ENCODE results near the gene DERA. TPM values are rescaled to one million over a fixed set of nuclear protein-coding genes. Genes with fewer than 3 reads are reported as not detected.
"Not testable (repeated sequence)": the region's sequence is repeated elsewhere in the genome, so short reads cannot be mapped to it uniquely, and the experiment has no call there.

The DERA gene
- total RNA-seq, 2 experiments from 2014 or later, result 28.3 to 34.0 TPM

GRCh38 chr12:15967053-15967452, 55.9 kb downstream of the DERA start:
- not testable (repeated sequence) for DNase-seq, H3K36me3 Mint-ChIP-seq

GRCh38 chr12:15971211-15971610, 60.1 kb downstream of the DERA start:
- no peak overlapping the region for H3K4me3 Mint-ChIP-seq
- H3K9me3 Mint-ChIP-seq, result no peaks in the 10 kb centered on the region
- no peak overlapping the region for H3K27ac Mint-ChIP-seq
- no peak for DNase-seq
- no peaks in the 10 kb centered on the region for H3K27me3 Mint-ChIP-seq
- peaks cover 13% of the 10 kb centered on the region for H3K36me3 Mint-ChIP-seq
- H3K4me1 Mint-ChIP-seq, result no peaks in the 10 kb centered on the region

More at GRCh38 chr12:15967053-15967452, 55.9 kb downstream of the DERA start:
- not testable (repeated sequence) for H3K27ac Mint-ChIP-seq, H3K4me1 Mint-ChIP-seq, H3K9me3 Mint-ChIP-seq, H3K27me3 Mint-ChIP-seq, H3K4me3 Mint-ChIP-seq

- H3K4me3 Mint-ChIP-seq, result no peak overlapping the region
- no peaks in the 10 kb centered on the region for H3K9me3 Mint-ChIP-seq
- no peak overlapping the region for H3K27ac Mint-ChIP-seq
- no peak for DNase-seq
- H3K27me3 Mint-ChIP-seq, result no peaks in the 10 kb centered on the region
- peaks cover 11% of the 10 kb centered on the region for H3K36me3 Mint-ChIP-seq
- no peaks in the 10 kb centered on the region for H3K4me1 Mint-ChIP-seq
Measured at GRCh38 chr12:15972894-15973293, 61.8 kb downstream of the DERA start.

GRCh38 chr12:15977999-15978951, 67.1 kb downstream of the DERA start:
- peaks cover 13% of the 10 kb centered on the region for H3K36me3 Mint-ChIP-seq
- no peaks in the 10 kb centered on the region for H3K27me3 Mint-ChIP-seq
- DNase-seq, result no peak
- no peaks in the 10 kb centered on the region for H3K9me3 Mint-ChIP-seq
- H3K27ac Mint-ChIP-seq, result no peak overlapping the region
- H3K4me1 Mint-ChIP-seq, result no peaks in the 10 kb centered on the region
- no peak overlapping the region for H3K4me3 Mint-ChIP-seq

GRCh38 chr12:15979096-15980092, 68.3 kb downstream of the DERA start:
- no peaks in the 10 kb centered on the region for H3K27me3 Mint-ChIP-seq
- H3K4me1 Mint-ChIP-seq, result no peaks in the 10 kb centered on the region
- no peak overlapping the region for H3K4me3 Mint-ChIP-seq
- H3K36me3 Mint-ChIP-seq, result peaks cover 20% of the 10 kb centered on the region
- no peaks in the 10 kb centered on the region for H3K9me3 Mint-ChIP-seq
- no peak overlapping the region for H3K27ac Mint-ChIP-seq
- no peak for DNase-seq

- Mint-ChIP-seq H3K27ac (no peak overlapping the region), H3K9me3 (peaks cover 2% of the 10 kb centered on the region), H3K27me3 (no peaks in the 10 kb centered on the region), H3K4me1 (no peaks in the 10 kb centered on the region), H3K36me3 (peaks cover 32% of the 10 kb centered on the region), H3K4me3 (no peak overlapping the region)
- no peak for DNase-seq
Measured at GRCh38 chr12:15982071-15982470, 70.9 kb downstream of the DERA start.

GRCh38 chr12:15982471-15982870, 71.3 kb downstream of the DERA start:
- Mint-ChIP-seq H3K9me3 (peaks cover 2% of the 10 kb centered on the region), H3K36me3 (peaks cover 36% of the 10 kb centered on the region), H3K27me3 (no peaks in the 10 kb centered on the region), H3K27ac (no peak overlapping the region), H3K4me3 (no peak overlapping the region), H3K4me1 (no peaks in the 10 kb centered on the region)
- no peak for DNase-seq

- H3K4me1 Mint-ChIP-seq, result no peaks in the 10 kb centered on the region
- peaks cover 36% of the 10 kb centered on the region for H3K36me3 Mint-ChIP-seq
- H3K4me3 Mint-ChIP-seq, result no peak overlapping the region
- no peaks in the 10 kb centered on the region for H3K27me3 Mint-ChIP-seq
- no peak overlapping the region for H3K27ac Mint-ChIP-seq
- peaks cover 2% of the 10 kb centered on the region for H3K9me3 Mint-ChIP-seq
- DNase-seq, result no peak
Measured at GRCh38 chr12:15982921-15983320, 71.8 kb downstream of the DERA start.

- DNase-seq, result no peak
- no peaks in the 10 kb centered on the region for H3K27me3 Mint-ChIP-seq
- no peak overlapping the region for H3K27ac Mint-ChIP-seq
- H3K36me3 Mint-ChIP-seq, result peaks cover 38% of the 10 kb centered on the region
- H3K4me1 Mint-ChIP-seq, result no peaks in the 10 kb centered on the region
- peaks cover 2% of the 10 kb centered on the region for H3K9me3 Mint-ChIP-seq
- H3K4me3 Mint-ChIP-seq, result no peak overlapping the region
Measured at GRCh38 chr12:15984097-15984800, 73.1 kb downstream of the DERA start.

- no peak overlapping the region for H3K4me3 Mint-ChIP-seq
- no peak for DNase-seq
- peaks cover 2% of the 10 kb centered on the region for H3K9me3 Mint-ChIP-seq
- no peaks in the 10 kb centered on the region for H3K27me3 Mint-ChIP-seq
- no peaks in the 10 kb centered on the region for H3K4me1 Mint-ChIP-seq
- H3K27ac Mint-ChIP-seq, result no peak overlapping the region
- H3K36me3 Mint-ChIP-seq, result peaks cover 38% of the 10 kb centered on the region
Measured at GRCh38 chr12:15984963-15985362, 73.8 kb downstream of the DERA start.

GRCh38 chr12:15987696-15988095, 76.6 kb downstream of the DERA start:
- peaks cover 50% of the 10 kb centered on the region for H3K36me3 Mint-ChIP-seq
- H3K27ac Mint-ChIP-seq, result no peak overlapping the region
- peaks cover 2% of the 10 kb centered on the region for H3K9me3 Mint-ChIP-seq
- DNase-seq, result no peak
- H3K4me1 Mint-ChIP-seq, result no peaks in the 10 kb centered on the region
- H3K4me3 Mint-ChIP-seq, result no peak overlapping the region
- no peaks in the 10 kb centered on the region for H3K27me3 Mint-ChIP-seq

- Mint-ChIP-seq H3K27ac (no peak overlapping the region), H3K36me3 (peaks cover 47% of the 10 kb centered on the region), H3K4me3 (no peak overlapping the region), H3K9me3 (peaks cover 2% of the 10 kb centered on the region), H3K27me3 (no peaks in the 10 kb centered on the region), H3K4me1 (no peaks in the 10 kb centered on the region)
- no peak for DNase-seq
Measured at GRCh38 chr12:15988983-15989755, 78.0 kb downstream of the DERA start.

- no peak overlapping the region for H3K27ac Mint-ChIP-seq
- H3K36me3 Mint-ChIP-seq, result peaks cover 16% of the 10 kb centered on the region
- H3K4me3 Mint-ChIP-seq, result no peak overlapping the region
- H3K27me3 Mint-ChIP-seq, result no peaks in the 10 kb centered on the region
- H3K4me1 Mint-ChIP-seq, result no peaks in the 10 kb centered on the region
- H3K9me3 Mint-ChIP-seq, result no peaks in the 10 kb centered on the region
- no peak for DNase-seq
Measured at GRCh38 chr12:15995801-15996200, 84.7 kb downstream of the DERA start.

- Mint-ChIP-seq H3K4me3 (no peak overlapping the region), H3K27me3 (no peaks in the 10 kb centered on the region), H3K27ac (no peak overlapping the region), H3K9me3 (no peaks in the 10 kb centered on the region), H3K4me1 (no peaks in the 10 kb centered on the region), H3K36me3 (peaks cover 13% of the 10 kb centered on the region)
- DNase-seq, result no peak
Measured at GRCh38 chr12:15996254-15996653, 85.1 kb downstream of the DERA start.

Measured in activated naive CD8-positive, alpha-beta T cell treated with anti-CD3 and anti-CD28 coated beads for 36 hours (primary cell).